ENCODE results near the gene SLC7A6. TPM values are rescaled to one million over a fixed set of nuclear protein-coding genes. Genes with fewer than 3 reads are reported as not detected.

Gene SLC7A6
- total and polyA plus RNA-seq, 2 of the 13 experiments (the other 11 are each of a cell fraction or from before 2014, with no cell fraction given), result 35.8 to 70.8 TPM

DNA sequence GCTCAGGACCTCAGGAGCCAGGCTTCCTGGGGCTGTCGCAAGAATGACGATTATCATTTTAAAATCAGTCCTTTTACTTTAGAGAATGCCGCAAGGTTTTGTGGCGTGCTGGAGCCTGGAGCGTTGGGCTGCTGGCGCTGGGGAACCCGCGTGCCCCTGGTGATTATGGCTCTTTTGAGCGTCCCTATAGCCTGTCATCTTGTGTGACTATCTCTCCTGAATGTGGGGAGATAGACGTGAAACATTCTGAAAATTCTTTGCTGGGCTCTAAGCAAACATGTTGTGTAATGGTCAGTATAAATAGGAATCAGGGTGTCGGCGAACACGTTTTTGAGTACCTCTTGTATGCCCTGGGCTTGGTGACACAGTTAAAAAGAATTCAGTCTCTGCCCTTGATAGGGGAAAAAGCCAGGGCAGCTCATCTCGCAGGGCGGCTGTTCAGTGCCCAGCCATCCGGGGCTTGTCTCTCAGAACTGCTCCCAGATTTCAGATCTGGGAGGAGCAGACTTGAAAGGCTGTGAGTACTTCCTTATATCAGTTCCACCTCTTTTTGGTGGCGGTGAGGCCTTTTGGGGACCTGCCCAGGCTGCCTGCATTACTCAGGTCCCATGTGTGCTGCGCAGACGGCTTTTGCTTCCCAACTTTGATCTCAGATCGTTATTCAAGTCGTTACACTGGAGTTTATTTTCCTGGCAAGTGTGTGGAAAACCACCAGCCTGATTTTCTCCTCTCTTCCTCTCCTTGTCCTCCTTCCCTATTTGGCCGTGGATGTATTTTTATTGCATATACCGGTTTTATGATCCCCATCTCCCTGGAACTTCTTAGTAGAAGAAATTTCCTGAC lies 973 bp downstream of the SLC7A6 start (continued):
- no peak for TF ChIP-seq TP53 (CRISPR knock-in tag; conservative IDR thresholded peaks at IDR 0.05)
- no peak for TF ChIP-seq ZNF224 (CRISPR knock-in tag; IDR thresholded peaks at IDR 0.05)
- TF ChIP-seq ZNF33A (CRISPR knock-in tag; IDR thresholded peaks at IDR 0.05; ENCODE audit: borderline replicate concordance), result no peak
- 0 out of 2 replicates have a peak, but pooled peaks have one; percentile 73 for TF ChIP-seq ZNF20 (CRISPR knock-in tag; IDR thresholded peaks at IDR 0.05)
- TF ChIP-seq WIZ (CRISPR knock-in tag; IDR thresholded peaks at IDR 0.05), result no peak; the same call in none of the 2 replicates
- TF ChIP-seq PHF5A (CRISPR knock-in tag; IDR thresholded peaks at IDR 0.05; ENCODE audit: low read depth, unreplicated experiment), result no peak
- TF ChIP-seq HNF1B (CRISPR knock-in tag; IDR thresholded peaks at IDR 0.05), result peak; percentile 78
- no peak for TF ChIP-seq ZNF660 (CRISPR knock-in tag; IDR thresholded peaks at IDR 0.05; ENCODE audit: borderline replicate concordance, low read depth)
- TF ChIP-seq HOXD1 (CRISPR knock-in tag; IDR thresholded peaks at IDR 0.05), result no peak
- TF ChIP-seq SP140L (CRISPR knock-in tag; IDR thresholded peaks at IDR 0.05; ENCODE audit: borderline replicate concordance), result peak; percentile 53; the same call in 1 of the 2 replicates
- no peak; the same call in 1 of the 2 replicates for TF ChIP-seq THAP7 (CRISPR knock-in tag; IDR thresholded peaks at IDR 0.05)
- TF ChIP-seq ZNF747 (CRISPR knock-in tag; IDR thresholded peaks at IDR 0.05; ENCODE audit: borderline replicate concordance), result no peak
- TF ChIP-seq ZBTB33 (CRISPR knock-in tag; IDR thresholded peaks at IDR 0.05), result no peak
- TF ChIP-seq ZNF691 (CRISPR knock-in tag; IDR thresholded peaks at IDR 0.05; ENCODE audit: borderline replicate concordance, low read depth), result no peak
- no peak for TF ChIP-seq RBAK (CRISPR knock-in tag; IDR thresholded peaks at IDR 0.05)
- TF ChIP-seq GFI1 (CRISPR knock-in tag; IDR thresholded peaks at IDR 0.05; ENCODE audit: borderline replicate concordance), result peak; percentile 86
- TF ChIP-seq, protein P1, sequence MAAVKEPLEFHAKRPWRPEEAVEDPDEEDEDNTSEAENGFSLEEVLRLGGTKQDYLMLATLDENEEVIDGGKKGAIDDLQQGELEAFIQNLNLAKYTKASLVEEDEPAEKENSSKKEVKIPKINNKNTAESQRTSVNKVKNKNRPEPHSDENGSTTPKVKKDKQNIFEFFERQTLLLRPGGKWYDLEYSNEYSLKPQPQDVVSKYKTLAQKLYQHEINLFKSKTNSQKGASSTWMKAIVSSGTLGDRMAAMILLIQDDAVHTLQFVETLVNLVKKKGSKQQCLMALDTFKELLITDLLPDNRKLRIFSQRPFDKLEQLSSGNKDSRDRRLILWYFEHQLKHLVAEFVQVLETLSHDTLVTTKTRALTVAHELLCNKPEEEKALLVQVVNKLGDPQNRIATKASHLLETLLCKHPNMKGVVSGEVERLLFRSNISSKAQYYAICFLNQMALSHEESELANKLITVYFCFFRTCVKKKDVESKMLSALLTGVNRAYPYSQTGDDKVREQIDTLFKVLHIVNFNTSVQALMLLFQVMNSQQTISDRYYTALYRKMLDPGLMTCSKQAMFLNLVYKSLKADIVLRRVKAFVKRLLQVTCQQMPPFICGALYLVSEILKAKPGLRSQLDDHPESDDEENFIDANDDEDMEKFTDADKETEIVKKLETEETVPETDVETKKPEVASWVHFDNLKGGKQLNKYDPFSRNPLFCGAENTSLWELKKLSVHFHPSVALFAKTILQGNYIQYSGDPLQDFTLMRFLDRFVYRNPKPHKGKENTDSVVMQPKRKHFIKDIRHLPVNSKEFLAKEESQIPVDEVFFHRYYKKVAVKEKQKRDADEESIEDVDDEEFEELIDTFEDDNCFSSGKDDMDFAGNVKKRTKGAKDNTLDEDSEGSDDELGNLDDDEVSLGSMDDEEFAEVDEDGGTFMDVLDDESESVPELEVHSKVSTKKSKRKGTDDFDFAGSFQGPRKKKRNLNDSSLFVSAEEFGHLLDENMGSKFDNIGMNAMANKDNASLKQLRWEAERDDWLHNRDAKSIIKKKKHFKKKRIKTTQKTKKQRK (IDR thresholded peaks at IDR 0.05; ENCODE audit: low read length), result no peak
- peak; percentile 21; the same call in 1 of the 2 replicates for TF ChIP-seq ZNF510 (CRISPR knock-in tag; IDR thresholded peaks at IDR 0.05; ENCODE audit: low read depth)
- 0 out of 2 replicates have a peak, but pooled peaks have one; percentile 50 for TF ChIP-seq CCDC6 (CRISPR knock-in tag; IDR thresholded peaks at IDR 0.05)
- TF ChIP-seq HHEX (CRISPR knock-in tag; IDR thresholded peaks at IDR 0.05), result peak; percentile 63
